Epithelial cell of proximal tubule (primary cell): ENCODE measurements around the gene TEAD1. TPM values are rescaled to one million over a fixed set of nuclear protein-coding genes. Genes with fewer than 3 reads are reported as not detected.

ENCODE experiments used
- DNase-seq: peaks from one replicate; pipeline ENCODE4 v3.0.0-alpha.2; 2011; ENCODE audit warnings: low read depth
- H3K4me3 ChIP-seq: 2 replicates; pipeline ENCODE4 v1.5.1; 2011; ENCODE audit warnings: low read depth, mild to moderate bottlenecking, low read length
- total RNA-seq: library from RNA; depleted of rRNA; stranded (reverse); fragments of >200 nt; gene quantifications from 2 replicates; pipeline ENCODE4 v1.2.3, GENCODE V29; 2015
- TF ChIP-seq, protein P1 (sequence below): conservative IDR thresholded peaks from 2 replicates; pipeline ENCODE4 v1.5.1; 2012; ENCODE audit warnings: low read depth, mild to moderate bottlenecking, low read length

Gene TEAD1
- total RNA-seq, 1 donor from 2014 or later: 61.9 TPM

DNA sequence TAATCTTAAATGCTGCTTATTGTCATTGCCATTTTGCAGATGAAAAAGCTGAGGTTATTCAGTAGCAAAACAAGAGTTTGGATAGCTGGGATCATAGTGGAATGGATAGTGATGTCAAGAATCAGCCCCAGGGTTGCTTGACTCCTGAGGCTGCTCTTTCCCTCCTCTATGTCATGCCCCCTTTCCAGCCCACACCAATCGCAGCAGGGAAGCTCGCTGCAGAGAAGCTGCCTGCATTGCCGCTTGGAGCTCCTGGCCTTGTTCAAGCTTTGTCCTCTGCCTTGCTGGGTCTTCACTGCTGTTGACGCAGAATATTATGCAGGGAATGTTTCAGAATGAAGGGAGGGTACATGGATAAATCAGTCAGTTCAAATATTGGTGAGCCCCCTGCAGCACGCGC, 206.1 kb downstream of the TEAD1 start:
- no peak for DNase-seq
- TF ChIP-seq, protein P1, sequence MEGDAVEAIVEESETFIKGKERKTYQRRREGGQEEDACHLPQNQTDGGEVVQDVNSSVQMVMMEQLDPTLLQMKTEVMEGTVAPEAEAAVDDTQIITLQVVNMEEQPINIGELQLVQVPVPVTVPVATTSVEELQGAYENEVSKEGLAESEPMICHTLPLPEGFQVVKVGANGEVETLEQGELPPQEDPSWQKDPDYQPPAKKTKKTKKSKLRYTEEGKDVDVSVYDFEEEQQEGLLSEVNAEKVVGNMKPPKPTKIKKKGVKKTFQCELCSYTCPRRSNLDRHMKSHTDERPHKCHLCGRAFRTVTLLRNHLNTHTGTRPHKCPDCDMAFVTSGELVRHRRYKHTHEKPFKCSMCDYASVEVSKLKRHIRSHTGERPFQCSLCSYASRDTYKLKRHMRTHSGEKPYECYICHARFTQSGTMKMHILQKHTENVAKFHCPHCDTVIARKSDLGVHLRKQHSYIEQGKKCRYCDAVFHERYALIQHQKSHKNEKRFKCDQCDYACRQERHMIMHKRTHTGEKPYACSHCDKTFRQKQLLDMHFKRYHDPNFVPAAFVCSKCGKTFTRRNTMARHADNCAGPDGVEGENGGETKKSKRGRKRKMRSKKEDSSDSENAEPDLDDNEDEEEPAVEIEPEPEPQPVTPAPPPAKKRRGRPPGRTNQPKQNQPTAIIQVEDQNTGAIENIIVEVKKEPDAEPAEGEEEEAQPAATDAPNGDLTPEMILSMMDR: no peak
- no peak overlapping the region for H3K4me3 ChIP-seq

DNA sequence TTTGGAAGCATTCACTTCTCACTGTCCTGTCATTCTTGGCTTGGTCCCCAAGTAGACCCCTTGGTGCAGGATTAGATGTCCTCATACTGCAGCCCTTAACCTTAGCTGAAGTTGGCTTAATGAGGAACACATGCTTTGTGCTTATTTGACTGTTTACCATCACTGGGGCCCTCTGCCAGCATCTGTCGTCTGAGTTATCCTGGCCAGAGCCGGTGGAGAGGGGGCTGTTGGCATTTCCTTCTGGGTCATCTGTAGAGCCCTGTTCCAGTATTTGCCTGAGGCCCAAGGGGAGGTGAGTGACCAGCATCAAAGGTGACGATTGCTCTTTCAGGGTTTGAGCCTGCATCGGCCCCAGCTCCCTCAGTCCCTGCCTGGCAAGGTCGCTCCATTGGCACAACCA, 208.4 kb downstream of the TEAD1 start:
- no peak overlapping the region for H3K4me3 ChIP-seq
- TF ChIP-seq, protein P1: no peak
- no peak for DNase-seq

DNA sequence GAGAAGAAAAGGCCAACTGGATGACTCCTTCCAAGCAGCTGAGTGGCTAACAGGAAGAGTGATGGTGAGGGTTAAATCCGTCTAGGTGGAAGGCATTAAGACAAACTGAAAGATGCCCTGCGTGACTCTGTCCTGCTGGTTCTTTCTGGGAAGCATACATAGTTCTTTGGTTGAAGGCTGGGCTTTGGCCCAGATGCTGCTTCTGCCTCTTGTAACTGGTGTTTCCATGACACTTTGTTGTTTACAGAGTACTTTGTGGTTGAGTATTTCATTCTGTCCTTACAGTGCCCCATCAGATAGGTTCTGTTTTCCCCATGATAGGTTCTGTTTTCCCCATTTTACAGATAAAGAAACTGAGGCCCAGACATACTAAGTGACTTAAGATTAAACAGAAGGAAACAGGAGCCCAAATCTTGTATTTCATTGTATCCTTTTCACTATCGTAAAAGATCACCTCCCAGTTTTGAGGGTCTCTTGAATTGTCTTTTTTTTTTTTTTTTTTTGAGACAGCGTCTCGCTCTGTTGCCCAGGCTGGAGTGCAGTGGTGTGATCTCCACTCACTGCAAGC, 210.6 kb downstream of the TEAD1 start:
- TF ChIP-seq, protein P1: no peak
- H3K4me3 ChIP-seq: no peak overlapping the region
- no peak for DNase-seq

DNA sequence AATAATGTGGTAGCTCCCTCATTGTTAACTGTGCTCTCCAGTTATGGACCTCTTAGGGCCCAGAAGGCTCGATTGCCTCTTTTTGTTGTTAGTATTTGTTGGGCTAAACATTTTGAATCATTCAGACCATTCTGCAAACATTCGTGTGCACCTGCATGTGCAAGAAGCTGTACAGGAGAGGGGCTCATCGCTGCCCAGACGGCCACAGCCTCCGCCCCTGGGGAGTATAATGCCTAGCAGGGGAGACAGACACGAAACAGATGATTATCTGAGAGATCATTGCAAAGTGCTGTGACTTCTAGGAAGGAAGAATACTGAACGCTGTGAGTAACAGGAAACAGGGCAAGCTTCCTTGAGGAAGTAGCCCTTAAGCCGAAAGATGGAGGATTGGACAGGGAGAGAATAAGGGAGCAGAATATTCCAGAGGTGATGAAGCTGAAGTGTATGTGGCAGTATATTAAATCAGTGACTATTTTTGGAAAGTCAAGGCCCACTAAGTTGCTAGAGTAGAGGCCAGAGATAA, 211.6 kb downstream of the TEAD1 start:
- no peak overlapping the region for H3K4me3 ChIP-seq
- TF ChIP-seq, protein P1: no peak
- no peak for DNase-seq

DNA sequence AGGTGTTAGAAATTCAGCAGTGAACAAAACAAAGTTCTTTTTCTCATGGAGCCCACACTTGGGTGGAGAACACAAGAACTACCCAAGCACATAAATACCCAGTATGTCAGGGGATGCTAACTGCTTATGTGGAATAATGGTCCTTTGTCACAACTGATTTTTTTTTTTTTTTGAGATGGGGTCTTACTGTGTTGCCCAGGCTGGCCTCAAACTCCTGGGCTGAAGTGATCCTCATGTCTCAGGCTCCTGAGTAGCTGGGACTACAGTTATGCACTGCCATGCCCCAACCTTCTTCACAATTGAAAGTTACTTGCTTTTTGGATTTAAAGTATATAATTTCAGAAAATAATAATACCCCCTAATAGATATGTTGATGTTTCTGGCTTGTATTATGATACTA, 212.3 kb downstream of the TEAD1 start:
- no peak overlapping the region for H3K4me3 ChIP-seq
- TF ChIP-seq, protein P1: no peak
- DNase-seq: no peak

DNA sequence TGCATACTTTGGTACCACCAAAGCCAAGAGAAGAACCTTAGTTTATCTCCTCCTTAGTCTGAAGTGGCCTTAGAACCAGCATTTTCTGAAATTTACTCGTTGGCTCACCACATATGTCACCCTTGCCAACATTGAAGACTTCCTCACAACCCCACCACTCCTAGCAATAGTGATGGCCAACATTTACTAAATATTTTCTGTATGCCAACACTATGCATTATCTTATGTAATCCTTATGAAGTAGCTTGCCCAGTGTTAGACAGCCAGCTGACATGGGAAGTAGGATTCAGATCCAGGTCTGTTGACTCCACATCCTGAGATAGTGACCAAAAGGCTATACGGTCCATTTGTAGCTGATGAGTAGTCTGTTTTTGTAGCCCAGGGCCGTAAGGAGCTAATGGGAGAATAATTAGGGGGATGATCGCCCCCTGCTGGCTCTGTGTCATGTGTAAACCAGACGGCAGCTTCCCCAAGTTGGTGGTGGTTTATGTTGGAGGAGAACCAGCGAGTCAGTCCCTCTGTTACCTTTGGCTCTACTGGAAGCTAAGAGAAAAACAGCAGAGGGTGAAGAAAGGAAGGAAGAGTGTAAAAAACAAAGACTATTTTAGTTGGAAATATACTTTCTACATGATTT, 214.4 kb downstream of the TEAD1 start:
- DNase-seq: peak; percentile 56
- no peak overlapping the region for H3K4me3 ChIP-seq
- TF ChIP-seq, protein P1: peak; percentile 82

DNA sequence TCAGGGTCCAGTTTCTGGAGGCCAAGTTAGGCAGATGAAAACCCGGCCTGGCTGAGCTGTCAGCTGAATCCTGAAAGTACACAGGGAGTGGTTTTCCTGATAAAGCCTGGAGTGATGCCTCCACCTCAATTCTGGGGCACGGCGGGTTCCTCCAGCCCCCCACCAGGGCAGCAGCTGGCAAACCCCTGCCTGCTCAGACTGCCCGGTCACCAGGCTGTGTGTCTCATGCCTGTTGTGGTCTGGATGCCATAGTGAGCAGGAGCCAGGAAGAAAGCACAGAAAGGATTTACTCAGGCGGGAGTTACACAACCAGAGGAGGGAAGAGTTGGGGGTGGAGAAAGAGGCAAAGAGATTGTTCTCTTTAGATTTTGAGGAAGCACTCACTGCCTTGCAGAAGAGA, 215.0 kb downstream of the TEAD1 start:
- no peak for DNase-seq
- TF ChIP-seq, protein P1: no peak
- no peak overlapping the region for H3K4me3 ChIP-seq
